GM21390 (cell line): ENCODE results near the gene SPATA31C1.
"Not testable (repeated sequence)": the region's sequence is repeated elsewhere in the genome, so short reads cannot be mapped to it uniquely, and the experiment has no call there.

Source experiments
- ATAC-seq: cut with Tn5 transposase; IDR thresholded peaks from one replicate; pipeline ENCODE4 v1.9.1; 2021; ENCODE audit not compliant: unreplicated experiment

The SPATA31C1 gene

DNA sequence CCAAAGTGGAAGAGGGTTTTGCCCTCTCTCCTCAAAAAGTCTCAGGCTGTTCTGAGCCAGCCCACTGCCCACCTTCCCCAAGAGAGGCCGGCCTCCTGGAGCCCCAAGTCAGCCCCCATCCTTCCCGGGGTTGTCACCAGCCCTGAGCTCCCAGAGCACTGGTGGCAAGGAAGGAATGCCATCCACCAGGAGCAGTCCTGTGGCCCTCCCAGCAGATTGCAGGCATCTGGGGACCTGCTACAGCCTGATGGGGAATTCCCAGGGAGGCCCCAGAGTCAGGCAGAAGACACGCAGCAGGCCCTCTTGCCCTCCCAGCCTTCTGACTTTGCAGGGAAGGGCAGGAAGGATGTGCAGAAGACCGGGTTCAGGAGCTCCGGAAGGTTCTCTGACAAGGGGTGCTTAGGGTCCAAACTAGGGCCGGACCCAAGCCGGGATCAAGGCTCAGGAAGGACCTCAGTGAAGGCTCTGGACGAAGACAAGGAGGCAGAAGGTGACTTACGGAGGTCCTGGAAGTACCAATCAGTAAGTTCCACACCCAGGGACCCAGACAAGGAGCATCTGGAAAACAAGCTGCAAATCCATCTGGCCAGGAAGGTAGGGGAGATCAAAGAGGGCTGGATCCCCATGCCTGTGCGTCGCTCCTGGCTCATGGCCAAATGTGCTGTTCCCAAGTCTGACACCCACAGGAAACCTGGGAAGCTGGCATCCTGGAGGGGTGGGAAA lies 31.4 kb upstream of the SPATA31C1 start:
- ATAC-seq = no peak

DNA sequence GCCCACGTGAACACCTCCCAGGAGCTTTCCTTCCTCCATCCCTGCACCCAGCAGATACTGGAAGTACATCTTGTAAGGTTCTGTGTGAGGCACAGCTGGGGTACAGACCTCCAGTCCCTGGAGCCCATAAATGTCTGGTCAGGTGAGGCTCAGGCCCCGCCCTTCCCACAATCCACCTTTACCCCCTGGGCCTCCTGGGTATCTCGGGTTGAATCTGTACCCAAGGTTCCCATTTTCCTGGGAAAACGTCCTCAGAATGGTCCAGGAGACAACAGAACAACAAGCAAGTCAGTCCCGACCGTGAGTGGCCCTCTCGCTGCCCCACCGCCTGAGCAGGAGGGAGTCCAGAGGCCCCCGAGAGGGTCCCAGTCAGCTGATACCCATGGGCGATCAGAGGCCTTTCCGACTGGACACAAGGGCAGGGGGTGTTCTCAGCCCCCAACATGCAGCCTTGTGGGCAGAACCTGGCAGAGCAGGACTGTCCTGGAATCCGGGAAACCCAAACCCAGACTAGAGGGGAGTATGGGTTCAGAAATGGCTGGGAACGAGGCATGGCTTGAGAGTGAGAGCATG lies 30.7 kb upstream of the SPATA31C1 start:
- no peak for ATAC-seq

DNA sequence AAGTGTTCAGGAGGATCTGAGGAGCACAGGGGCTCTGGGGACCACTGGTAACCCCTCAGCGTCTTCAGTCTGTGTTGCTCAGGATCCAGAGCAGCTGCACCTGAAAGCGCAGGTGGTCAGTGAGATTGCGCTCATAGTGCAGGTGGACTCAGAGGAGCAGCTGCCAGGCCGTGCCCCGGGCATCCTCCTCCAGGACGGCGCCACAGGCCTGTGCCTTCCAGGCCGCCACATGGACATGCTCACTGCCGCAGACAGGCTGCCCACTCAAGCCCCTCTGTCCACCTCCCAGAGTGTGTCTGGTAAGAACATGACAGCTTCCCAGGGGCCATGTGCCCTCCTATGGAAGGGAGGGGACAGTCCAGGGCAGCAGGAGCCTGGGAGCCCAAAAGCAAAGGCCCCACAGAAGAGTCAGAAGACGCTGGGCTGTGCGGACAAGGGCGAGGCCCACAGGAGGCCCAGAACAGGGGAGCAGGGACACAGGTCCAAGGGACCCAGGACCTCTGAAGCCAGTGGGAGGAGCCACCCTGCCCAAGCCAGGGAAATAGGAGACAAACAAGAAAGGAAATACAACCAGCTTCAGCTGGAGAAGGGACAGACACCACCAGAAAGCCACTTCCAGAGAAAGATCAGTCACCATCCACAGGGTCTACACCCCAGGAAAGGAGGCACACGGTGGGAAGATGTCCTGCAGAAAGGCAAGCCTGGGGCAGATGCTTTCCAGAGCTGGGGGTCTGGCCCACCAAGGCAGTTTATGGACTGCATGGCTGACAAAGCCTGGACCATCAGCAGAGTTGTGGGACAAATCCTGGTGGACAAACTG lies 29.9 kb upstream of the SPATA31C1 start:
- ATAC-seq = no peak

DNA sequence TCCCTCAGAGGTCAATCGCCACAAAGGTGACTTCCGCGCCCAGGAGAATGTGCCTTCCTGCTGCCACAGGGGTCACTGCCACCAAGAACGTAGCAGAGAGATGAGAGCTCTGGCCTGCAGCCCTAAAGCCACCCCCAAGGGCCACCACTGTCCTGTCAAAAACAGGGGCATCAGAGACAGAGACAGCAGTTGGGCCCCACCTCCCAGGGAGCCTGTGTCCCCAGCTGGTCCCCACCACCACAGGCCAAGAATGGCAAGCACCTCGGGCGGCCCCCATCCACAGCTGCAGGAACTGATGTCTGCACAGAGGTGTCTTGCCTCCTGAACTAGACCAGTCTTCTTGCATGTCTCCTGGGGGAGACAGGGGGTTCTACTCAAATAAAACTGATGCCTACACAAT lies 29.3 kb upstream of the SPATA31C1 start:
- no peak for ATAC-seq

DNA sequence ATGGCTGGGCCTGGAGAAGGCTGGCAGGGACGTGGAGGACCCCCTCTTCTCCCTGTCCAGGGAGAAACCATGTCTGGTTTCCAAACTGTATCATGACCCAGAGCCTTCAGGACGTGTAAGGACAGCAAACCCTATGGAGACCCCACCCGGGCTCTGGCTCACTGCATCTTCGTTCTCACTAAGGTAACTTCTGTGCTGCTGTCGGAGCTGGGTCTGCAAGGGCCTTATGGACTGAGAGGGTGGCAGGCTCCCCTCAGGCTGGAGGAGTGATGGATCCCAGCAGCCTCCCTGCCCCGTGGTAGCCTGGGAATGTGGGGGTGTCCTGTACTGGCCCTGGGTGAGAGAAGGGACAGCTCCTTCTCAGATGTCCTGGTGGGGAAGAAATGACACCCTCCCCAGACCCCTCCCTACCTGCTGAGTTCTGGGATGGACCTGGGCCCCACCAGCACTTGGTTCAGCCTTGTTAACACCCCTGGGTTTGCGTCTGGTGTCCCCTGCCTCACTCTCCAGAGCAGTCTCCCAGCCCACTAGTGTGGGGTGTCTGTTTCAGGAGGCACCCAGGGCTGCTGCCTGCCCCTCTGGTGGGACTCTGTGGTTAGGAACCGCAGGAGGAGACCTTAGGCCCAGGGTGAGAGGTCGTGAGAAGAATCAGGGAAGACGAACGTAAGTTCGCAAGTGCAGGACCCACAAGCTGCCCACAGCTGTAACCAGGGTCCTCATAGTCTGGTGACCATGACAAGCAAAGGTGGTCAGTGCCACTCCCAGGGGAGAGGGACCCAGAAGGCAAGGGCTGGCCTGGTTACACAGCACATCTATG lies 28.5 kb upstream of the SPATA31C1 start:
- no peak for ATAC-seq

DNA sequence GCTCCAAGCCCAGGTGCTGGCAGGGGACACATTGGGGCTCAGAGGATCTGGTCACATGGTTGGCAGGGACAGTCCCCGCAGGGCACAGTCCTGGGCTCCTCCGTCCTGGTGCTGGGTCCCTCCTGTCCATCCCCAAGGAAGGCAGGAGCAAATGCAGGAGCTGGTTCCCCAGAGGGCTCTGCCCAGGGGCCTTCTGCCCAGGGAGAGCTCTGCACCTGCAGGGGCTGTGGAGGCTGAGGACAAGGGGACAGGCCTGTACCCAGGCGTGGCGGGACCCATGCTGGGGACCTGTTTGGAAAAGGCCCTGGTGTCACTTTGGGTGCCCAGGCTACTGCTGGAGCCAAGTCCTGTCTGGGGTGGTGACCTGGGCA lies 27.9 kb upstream of the SPATA31C1 start:
- ATAC-seq = no peak

DNA sequence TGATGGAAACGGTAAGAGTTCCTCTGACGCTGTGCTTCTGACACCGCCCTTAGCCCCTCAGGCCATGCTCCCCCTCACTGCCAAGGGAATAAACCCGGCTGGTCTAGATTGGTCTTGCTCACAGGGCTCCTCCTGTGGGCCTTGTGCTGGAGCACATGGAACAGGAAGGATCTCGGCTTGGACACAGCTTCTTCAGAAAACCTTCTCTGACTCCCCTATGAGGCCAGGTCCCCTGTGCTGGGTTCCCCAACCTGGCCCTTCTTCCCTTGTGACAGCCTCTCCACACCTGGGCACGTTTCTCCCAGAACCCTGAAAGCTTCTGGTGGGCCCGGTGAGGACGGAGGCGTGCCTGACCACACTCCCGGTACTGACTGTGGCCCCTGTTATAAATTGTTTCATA lies 26.9 kb upstream of the SPATA31C1 start:
- no peak for ATAC-seq

DNA sequence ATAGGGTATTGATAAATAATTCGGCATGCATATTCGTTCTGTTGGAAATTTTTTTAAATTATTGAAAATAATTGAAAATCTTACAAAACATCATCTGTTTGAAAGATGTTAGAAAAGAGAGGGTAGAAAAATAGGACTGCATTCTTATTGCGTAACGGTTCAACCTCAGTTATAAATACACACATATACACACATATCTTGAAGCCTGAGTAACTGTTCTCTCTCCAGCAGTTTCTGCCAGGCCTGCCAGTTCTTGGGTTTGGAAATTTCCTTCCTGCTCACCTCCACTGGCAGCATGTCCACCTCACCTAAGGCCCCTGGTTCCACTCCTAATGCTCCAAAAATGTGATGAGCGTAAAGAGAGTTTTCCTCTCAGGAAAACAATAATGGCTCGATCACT lies 26.0 kb upstream of the SPATA31C1 start:
- ATAC-seq = no peak

DNA sequence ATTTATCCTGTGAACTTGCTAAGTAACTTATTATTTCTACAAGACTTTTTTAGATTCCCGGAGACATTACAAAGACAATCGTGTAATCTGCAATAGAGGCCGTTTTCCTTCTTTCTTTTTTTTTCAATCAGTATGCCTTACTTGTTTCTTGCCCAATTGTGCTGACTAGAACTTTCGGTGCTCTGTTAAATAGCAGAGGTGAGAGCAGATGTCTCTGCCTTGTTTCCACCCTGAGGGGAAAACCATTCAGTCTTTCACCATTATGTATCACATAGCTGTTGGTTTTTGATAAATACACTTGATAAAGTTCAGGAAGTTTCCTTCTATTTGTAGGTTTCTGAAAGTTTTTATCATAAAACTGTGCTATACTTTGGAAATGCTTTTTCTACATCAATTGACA lies 24.8 kb upstream of the SPATA31C1 start:
- no peak for ATAC-seq

DNA sequence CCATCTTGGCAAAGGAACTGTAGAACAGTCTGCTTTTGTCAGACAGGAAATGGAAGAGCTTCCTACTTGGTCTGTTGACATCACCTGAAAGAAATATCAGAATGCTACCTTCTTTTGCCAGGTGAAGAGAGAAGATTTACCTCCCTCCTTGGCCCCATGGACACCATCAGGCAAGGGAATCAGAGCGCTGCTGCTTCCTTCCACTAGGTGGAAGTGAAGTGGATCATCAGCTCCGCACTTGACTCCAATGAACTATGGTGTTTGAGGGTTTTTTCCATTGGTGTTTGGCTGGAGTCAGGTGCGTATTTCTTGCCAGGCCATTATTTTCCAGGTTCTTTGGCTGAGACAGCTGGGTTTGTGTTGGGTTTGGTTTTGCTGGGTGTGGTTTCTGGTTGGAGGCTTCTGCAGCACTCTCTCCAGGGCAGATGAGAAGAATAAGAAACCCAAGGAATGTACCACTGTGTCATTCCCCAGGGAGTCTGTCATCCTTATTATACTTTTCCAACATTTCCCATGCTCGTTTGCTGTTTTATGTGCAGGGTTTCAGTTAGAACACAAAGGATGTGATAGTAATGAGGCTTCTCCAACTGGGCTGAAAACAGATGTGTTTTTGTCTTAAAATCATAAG lies 22.6 kb upstream of the SPATA31C1 start:
- ATAC-seq = no peak

DNA sequence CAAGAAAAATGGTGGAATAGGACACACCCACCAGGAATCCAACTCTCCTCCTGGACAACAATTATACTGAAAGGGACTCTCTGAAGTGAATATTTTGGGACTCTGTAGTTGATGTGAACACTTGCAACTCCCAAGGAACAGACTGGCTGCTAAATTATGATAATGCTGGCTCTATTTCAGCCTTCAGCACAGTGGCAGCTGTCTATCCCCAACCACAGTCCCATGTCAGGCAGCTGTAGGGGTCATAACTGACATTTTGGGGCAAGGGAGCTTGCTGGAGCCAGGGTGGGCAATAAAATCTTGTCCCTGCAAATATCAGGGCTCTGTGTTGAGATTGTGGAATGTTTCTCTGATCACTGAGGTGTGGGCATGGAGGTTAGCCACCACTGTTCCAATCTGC lies 20.9 kb upstream of the SPATA31C1 start:
- no peak for ATAC-seq

DNA sequence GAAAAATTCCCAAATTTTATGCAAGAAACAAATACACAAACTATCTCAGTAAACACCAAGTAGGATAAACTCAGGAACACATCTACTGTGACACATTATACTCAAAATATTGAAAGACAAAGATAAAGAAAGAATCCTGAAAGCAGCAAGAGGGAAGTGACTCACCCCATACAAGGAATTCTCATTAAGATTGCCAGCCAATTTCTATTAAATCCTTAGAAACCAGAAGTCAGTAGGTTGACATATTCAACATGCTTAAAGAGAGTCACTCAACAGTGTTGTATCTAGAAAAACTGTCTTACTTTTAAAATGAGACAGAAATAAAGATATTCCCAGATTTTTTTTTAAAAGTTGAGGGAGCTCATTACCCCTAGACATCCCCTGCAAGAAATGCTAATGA lies 19.6 kb upstream of the SPATA31C1 start:
- ATAC-seq = no peak

DNA sequence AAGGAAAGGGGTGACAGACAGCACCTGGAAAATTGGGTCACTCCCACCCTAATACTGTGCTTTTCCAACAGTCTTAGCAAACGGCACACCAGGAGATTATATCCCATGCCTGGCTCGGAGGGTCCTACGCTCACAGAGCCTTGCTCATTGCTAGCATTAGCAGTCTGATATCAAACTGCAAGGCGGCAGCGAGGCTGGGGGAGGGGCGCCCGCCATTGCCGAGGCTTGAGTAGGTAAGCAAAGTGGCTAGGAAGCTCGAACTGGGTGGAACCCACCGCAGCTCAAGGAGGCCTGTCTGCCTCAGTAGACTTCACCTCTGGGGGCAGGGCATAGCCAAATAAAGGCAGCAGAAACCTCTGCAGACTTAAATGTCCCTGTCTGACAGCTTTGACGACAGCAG lies 15.4 kb upstream of the SPATA31C1 start:
- not testable (repeated sequence) for ATAC-seq

DNA sequence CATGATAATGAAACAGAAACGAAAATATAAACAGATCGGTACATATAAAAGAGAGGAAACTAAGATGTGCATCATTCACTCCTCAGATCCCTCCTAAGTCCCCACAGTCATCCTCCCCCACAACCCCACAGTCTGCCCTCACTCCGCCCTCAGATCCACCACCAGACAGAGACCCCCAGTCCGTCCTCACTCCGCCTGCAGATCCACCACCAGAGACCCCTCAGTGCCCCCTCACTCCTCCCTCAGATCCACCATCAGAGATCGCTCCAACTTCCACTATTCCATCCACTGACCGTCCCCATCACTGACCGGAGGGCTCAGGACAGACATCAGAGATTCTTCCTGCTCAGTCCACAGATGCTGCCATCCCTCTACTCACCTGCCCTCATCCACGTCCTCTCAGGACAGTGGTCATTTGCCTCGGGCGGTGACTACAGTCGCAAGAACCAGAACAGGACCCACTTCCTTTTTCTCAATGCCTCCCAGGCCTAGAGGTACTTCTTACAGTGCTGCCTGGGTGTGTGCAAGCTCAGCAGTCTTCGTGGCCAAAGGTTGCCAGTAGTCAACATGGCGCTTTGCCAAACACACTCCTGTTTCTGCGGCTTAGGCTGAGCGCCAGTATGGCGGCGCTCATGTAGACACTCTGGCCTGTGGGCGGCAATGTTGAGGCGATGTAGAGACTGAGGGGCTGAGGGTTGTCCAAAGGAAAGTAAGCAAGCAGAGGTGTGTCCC lies 8.3 kb upstream of the SPATA31C1 start:
- no peak for ATAC-seq

DNA sequence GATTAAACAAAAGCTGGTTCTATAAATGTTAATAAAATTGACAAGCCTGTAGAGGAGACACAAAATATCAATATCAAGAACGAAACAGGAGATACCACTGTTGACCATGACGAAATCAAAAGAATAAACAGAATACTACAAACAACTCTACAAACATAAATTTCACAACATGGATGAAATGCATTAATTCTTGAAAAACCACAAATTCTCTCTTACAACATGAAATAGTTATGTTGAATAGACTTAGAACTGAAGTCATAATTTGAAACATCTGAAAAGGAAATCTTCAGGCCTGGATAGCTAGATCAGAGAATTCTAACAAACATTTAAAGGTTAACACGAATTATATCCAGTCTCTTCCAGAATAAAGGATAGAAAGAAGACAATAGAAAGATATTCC lies 6.9 kb upstream of the SPATA31C1 start:
- no peak for ATAC-seq

DNA sequence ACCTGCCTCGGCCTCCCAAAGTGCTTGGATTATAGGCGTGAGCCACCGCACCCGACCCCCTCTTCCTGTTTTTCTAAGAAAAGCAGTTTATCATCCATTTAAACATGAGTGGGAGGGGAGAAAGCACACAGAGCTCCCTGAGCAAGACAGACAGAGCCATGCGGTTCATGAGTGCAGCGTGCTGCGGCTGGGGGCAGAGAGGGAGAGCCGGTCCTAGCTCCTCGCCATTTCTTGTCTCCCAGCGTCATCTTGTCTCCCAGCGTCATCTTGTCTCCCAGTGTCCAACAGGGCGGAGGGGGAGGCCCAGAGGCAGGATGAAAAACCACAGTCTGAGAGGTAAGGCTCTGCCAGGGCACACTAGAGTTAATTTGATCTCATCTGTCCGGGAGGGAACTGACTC lies 1.3 kb downstream of the SPATA31C1 start:
- not testable (repeated sequence) for ATAC-seq

DNA sequence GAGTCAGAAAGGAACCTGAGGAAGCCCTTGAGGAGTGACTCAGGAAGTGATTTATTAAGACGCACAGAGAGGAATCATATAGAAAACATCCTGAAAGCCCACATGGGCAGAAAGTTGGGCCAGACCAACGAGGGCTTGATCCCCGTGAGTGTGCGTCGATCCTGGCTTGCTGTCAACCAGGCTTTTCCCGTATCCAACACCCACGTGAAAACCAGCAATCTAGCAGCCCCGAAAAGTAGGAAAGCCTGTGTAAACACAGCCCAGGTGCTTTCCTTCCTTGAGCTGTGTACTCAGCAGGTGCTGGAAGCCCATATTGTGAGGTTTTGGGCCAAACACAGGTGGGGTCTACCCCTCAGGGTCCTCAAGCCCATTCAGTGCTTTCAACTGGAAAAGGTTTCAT lies 3.8 kb downstream of the SPATA31C1 start:
- not testable (repeated sequence) for ATAC-seq

DNA sequence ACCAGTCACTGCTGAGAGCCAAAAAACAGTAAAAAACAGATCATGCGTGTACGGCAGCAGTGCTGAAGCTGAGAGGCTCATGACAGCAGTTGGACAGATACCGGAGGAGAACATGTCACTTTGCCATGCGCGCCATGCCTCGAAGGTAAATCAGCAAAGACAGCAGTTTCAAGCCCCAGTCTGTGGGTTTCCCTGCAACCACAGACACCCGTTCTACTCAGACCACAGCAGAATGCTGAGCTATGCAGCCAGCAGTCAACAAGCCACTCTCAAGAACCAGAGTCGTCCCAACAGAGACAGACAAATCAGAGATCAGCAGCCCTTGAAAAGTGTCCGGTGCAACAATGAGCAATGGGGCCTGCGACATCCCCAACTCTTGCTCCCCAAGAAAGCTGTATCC lies 5.2 kb downstream of the SPATA31C1 start:
- not testable (repeated sequence) for ATAC-seq

DNA sequence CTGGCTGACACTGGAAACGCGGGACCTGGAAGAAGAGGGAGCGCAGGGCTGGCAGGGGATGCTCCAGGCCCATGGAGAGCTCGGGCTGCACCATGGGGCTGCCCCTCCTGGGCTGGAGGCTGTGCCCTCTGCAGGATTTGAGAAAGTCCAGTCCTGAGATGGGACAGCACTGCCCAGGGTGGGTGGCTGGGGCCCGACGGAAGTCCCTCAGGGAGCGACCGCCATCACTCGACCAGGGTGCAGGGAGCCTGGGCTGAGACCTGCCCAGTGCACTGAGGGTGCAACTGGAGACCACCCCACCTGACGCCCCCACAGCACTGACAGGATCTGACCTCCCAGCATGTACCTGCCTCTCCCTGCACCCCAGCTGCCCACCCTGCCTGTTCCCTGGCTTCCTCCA lies 7.1 kb downstream of the SPATA31C1 start:
- not testable (repeated sequence) for ATAC-seq

DNA sequence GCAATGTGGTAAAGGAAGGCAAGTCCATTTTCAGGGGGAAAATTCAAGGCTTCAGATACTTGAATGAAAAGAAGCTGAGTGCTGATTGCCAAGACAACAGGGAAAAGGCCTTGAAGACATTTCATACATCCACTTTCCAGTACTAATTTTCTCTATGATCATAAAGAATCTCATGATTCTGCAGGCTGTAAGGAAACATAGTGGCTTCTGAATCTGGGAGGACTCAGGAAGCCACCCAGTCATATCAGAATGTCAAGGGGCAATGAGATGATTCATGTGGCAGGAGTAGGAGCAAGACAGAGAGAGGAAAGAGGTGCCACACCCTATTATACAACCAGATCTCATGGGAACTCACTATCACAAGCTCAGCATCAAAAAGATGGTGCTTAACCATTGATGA lies 11.4 kb downstream of the SPATA31C1 start:
- not testable (repeated sequence) for ATAC-seq
